Measurements from ENCODE around the gene FAM133A.

GRCh38 chrX:93741811-93742210, 67.8 kb downstream of the FAM133A start:
- TF ChIP-seq, protein P1, sequence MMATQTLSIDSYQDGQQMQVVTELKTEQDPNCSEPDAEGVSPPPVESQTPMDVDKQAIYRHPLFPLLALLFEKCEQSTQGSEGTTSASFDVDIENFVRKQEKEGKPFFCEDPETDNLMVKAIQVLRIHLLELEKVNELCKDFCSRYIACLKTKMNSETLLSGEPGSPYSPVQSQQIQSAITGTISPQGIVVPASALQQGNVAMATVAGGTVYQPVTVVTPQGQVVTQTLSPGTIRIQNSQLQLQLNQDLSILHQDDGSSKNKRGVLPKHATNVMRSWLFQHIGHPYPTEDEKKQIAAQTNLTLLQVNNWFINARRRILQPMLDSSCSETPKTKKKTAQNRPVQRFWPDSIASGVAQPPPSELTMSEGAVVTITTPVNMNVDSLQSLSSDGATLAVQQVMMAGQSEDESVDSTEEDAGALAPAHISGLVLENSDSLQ (IDR thresholded peaks at IDR 0.05): no peak
- TF ChIP-seq L3MBTL2 (conservative IDR thresholded peaks at IDR 0.05): no peak

Data from HEK293T (cell line).